C4-2B (cell line): Measurements from ENCODE around the gene TAOK2.

ENCODE experiments used
- CTCF ChIP-seq: fragments of 450-650 bp; conservative IDR thresholded peaks from 2 replicates; pipeline ENCODE4 v1.5.1; 2017; ENCODE audit warnings: mild to moderate bottlenecking
- ZFX ChIP-seq: fragments of 450-650 bp; IDR thresholded peaks from 2 replicates; pipeline ENCODE4 v1.6.1; 2017

DNA sequence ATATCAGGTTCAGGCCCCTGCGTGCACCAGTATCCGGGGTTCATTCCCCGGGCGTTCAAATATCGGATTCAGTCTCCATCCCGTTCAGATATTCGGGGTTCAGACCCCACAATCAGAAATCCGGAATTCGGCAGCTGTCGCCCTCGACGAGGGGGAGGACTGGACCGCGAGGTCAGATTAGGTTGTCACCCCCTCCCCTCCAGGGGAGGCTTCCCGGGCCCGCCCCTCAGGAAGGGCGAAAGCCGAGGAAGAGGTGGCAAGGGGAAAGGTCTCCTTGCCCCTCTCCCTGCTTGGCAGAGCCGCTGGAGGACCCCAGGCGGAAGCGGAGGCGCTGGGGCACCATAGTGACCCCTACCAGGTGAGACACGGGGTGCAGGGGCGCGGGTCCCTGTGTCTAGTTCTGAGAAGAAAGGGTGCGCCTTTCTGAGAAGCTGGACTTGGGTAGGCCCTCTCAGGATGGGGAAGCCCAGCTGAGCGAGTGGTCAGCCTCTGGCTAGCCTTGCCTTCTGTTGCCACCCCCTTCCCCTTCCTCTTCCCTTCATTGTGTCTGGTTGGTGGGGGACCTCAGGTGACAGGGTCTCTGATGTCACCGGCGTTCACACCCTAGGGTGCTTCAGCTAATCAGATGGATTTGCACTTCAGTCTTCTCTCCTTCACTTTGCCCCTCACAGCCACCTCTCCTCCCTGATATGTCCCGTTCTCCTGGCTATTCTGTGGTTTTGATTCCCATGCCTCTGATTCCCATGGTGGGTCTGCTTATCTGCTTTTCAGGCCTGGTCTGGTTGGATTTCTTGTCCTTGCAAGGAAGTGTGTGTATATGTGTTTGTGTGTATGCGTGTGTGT is 844 bp downstream of the TAOK2 start:
- TF ChIP-seq CTCF (no peak), ZFX (no peak)
